Measurements from ENCODE around the gene PCDH9. TPM values are rescaled to one million over a fixed set of nuclear protein-coding genes. Genes with fewer than 3 reads are reported as not detected.

The PCDH9 gene
- total RNA-seq, 4 donors from 2014 or later, result 0.57 to 1.7 (median 0.97) TPM

GRCh38 chr13:66430728-66431127 lies 799.4 kb downstream of the PCDH9 start:
- Histone ChIP-seq H3K9me3 (no peaks in the 10 kb centered on the region), H3K36me3 (no peaks in the 10 kb centered on the region), H3K27ac (no peak overlapping the region), H3K27me3 (no peaks in the 10 kb centered on the region), H3K4me3 (no peak overlapping the region), H3K4me1 (no peaks in the 10 kb centered on the region)
- TF ChIP-seq CTCF (IDR thresholded peaks at IDR 0.05) (no peak), POLR2A (IDR thresholded peaks at IDR 0.05) (no peak)
- no peak for DNase-seq

- Histone ChIP-seq H3K9me3 (no peaks in the 10 kb centered on the region), H3K4me3 (no peak overlapping the region), H3K27me3 (no peaks in the 10 kb centered on the region), H3K36me3 (no peaks in the 10 kb centered on the region), H3K4me1 (no peaks in the 10 kb centered on the region), H3K27ac (no peak overlapping the region)
- TF ChIP-seq POLR2A (IDR thresholded peaks at IDR 0.05) (no peak), CTCF (IDR thresholded peaks at IDR 0.05) (no peak)
- no peak for DNase-seq
These were observed 799.9 kb downstream of the PCDH9 start for GRCh38 chr13:66430269-66430668.

- Histone ChIP-seq H3K9me3 (no peaks in the 10 kb centered on the region), H3K27ac (no peak overlapping the region), H3K4me1 (no peaks in the 10 kb centered on the region), H3K4me3 (no peak overlapping the region), H3K36me3 (no peaks in the 10 kb centered on the region), H3K27me3 (no peaks in the 10 kb centered on the region)
- DNase-seq, result no peak
- TF ChIP-seq CTCF (IDR thresholded peaks at IDR 0.05) (no peak), POLR2A (IDR thresholded peaks at IDR 0.05) (no peak)
These were observed 801.0 kb downstream of the PCDH9 start for GRCh38 chr13:66429156-66429555.

- TF ChIP-seq CTCF (IDR thresholded peaks at IDR 0.05) (no peak), POLR2A (IDR thresholded peaks at IDR 0.05) (no peak)
- Histone ChIP-seq H3K27me3 (no peaks in the 10 kb centered on the region), H3K27ac (no peak overlapping the region), H3K4me3 (no peak overlapping the region), H3K36me3 (no peaks in the 10 kb centered on the region), H3K9me3 (no peaks in the 10 kb centered on the region), H3K4me1 (no peaks in the 10 kb centered on the region)
- no peak for DNase-seq
These were observed 802.7 kb downstream of the PCDH9 start for GRCh38 chr13:66427458-66427861.

- H3K4me3 ChIP-seq, result no peak overlapping the region
- no peaks in the 10 kb centered on the region for H3K9me3 ChIP-seq
- H3K27ac ChIP-seq, result no peak overlapping the region
- no peaks in the 10 kb centered on the region for H3K27me3 ChIP-seq
- TF ChIP-seq CTCF (IDR thresholded peaks at IDR 0.05), result no peak
- TF ChIP-seq POLR2A (IDR thresholded peaks at IDR 0.05), result no peak
- H3K4me1 ChIP-seq, result no peaks in the 10 kb centered on the region
- DNase-seq, result no peak
- no peaks in the 10 kb centered on the region for H3K36me3 ChIP-seq
These were observed 804.4 kb downstream of the PCDH9 start for GRCh38 chr13:66425741-66426140.

GRCh38 chr13:66424422-66424821 lies 805.7 kb downstream of the PCDH9 start:
- no peaks in the 10 kb centered on the region for H3K36me3 ChIP-seq
- H3K27ac ChIP-seq, result no peak overlapping the region
- no peaks in the 10 kb centered on the region for H3K9me3 ChIP-seq
- TF ChIP-seq CTCF (IDR thresholded peaks at IDR 0.05) (no peak), POLR2A (IDR thresholded peaks at IDR 0.05) (no peak)
- no peak overlapping the region for H3K4me3 ChIP-seq
- H3K27me3 ChIP-seq, result no peaks in the 10 kb centered on the region
- no peaks in the 10 kb centered on the region for H3K4me1 ChIP-seq
- no peak for DNase-seq

Measured in Peyer's patch (tissue), 4 donors.